ENCODE results near the gene PIGN.
A peak's percentile ranks its signal among the peaks of the same experiment; 100 is the strongest.

Gene PIGN, protein sequence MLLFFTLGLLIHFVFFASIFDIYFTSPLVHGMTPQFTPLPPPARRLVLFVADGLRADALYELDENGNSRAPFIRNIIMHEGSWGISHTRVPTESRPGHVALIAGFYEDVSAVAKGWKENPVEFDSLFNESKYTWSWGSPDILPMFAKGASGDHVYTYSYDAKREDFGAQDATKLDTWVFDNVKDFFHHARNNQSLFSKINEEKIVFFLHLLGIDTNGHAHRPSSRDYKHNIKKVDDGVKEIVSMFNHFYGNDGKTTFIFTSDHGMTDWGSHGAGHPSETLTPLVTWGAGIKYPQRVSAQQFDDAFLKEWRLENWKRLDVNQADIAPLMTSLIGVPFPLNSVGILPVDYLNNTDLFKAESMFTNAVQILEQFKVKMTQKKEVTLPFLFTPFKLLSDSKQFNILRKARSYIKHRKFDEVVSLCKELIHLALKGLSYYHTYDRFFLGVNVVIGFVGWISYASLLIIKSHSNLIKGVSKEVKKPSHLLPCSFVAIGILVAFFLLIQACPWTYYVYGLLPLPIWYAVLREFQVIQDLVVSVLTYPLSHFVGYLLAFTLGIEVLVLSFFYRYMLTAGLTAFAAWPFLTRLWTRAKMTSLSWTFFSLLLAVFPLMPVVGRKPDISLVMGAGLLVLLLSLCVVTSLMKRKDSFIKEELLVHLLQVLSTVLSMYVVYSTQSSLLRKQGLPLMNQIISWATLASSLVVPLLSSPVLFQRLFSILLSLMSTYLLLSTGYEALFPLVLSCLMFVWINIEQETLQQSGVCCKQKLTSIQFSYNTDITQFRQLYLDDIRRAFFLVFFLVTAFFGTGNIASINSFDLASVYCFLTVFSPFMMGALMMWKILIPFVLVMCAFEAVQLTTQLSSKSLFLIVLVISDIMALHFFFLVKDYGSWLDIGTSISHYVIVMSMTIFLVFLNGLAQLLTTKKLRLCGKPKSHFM

DNA sequence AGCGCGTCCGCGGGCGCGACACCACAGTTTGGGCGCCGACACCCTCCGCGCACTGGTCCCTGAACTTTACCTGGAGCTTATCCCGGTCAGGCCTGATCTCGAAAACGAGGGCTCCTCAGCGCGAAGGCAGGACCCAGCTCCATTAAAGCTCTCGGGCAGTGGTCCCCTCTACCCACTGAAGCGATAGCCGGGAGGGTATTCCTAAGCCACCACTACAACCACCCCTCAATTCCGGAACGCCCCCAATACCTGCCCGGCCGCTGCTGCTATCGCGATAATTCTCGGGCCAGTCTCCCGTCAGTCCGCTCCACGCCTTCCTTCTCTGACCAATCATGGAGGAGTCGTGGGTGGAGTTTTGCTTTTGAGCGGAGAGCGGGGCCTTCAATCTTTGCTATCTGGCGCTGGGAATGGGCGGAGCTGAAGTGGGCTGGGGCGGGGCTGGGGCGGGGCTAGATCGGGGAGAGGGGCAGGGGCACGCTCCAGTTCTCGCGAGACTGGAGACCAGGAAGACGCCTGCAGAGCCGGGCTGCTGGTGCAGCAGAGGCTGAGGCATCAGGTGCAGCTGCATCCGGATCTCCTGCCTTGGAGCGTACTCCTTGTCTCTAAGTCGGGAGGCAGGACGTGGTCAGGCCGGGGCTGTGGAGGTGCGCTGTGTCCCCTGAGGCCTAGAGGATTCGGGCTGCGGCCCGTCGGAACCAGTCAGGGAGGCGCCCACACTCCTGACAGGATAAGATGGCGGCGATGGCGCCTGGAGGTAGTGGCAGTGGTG, at the start of gene PIGN, which contains the start of gene RELCH:
Gene PIGN, minus strand, starts transcription at position 283 of the 769 bp plus-strand sequence. CDS start 25,703 bp downstream, outside the sequence.
Gene RELCH, plus strand, starts transcription at position 482 of the 769 bp plus-strand sequence. Its CDS starts 251 bp downstream, at position 733.
- peak within 1 kb of the TSS; percentile 93 for H3K9ac ChIP-seq (ENCODE audit: low read depth, low read length)
- peak within 1 kb of the TSS; percentile 100 for H3K4me3 ChIP-seq (ENCODE audit: low read depth, low read length)
- no peaks in the 10 kb centered on the region for H3K36me3 ChIP-seq (ENCODE audit: control insufficient read depth, insufficient read depth, low read length)
- peak within 1 kb of the TSS; percentile 94 for H3K27ac ChIP-seq (ENCODE audit: low read depth, low read length)
- no peaks in the 10 kb centered on the region for H3K9me3 ChIP-seq (ENCODE audit: control insufficient read depth, insufficient read depth, low read length)
- peaks cover 11% of the 10 kb centered on the region; the same call in 1 of the 2 replicates for H3K4me1 ChIP-seq (ENCODE audit: control insufficient read depth, insufficient read depth, low read length)
- no peaks in the 10 kb centered on the region for H3K27me3 ChIP-seq (ENCODE audit: control insufficient read depth, insufficient read depth, low read length)

DNA sequence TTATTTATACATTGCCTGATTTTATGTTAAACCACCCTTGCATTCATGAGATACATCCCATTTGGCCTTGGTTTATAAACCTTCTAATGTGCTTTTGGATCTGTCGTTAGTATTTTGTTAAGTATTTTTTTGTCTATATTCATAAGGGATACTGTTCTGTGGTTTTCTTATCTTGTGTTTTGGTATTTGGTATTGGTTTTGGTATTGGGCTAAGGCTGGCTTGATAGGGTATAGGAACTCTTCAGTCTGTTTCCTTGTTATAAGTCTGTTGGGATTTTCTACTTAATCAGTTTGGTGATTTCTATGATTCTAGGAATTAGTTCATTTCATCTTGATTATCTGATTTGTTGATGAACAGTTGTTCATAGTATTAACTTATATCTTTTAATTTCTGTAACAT, 49.4 kb upstream of the PIGN start:
- no peaks in the 10 kb centered on the region for H3K9me3 ChIP-seq (ENCODE audit: control insufficient read depth, insufficient read depth, low read length)
- H3K4me3 ChIP-seq (ENCODE audit: low read depth, low read length) = no peak overlapping the region
- H3K27ac ChIP-seq (ENCODE audit: low read depth, low read length) = no peak overlapping the region
- no peak overlapping the region for H3K9ac ChIP-seq (ENCODE audit: low read depth, low read length)
- no peaks in the 10 kb centered on the region for H3K4me1 ChIP-seq (ENCODE audit: control insufficient read depth, insufficient read depth, low read length)
- H3K27me3 ChIP-seq (ENCODE audit: control insufficient read depth, insufficient read depth, low read length) = no peaks in the 10 kb centered on the region
- H3K36me3 ChIP-seq (ENCODE audit: control insufficient read depth, insufficient read depth, low read length) = peaks cover 26% of the 10 kb centered on the region

- Histone ChIP-seq H3K9me3 (ENCODE audit: control insufficient read depth, insufficient read depth, low read length) (0 out of 2 replicates have a peak, but pooled peaks cover 5% of the 10 kb centered on the region), H3K27me3 (ENCODE audit: control insufficient read depth, insufficient read depth, low read length) (no peaks in the 10 kb centered on the region), H3K4me3 (ENCODE audit: low read depth, low read length) (no peak overlapping the region), H3K36me3 (ENCODE audit: control insufficient read depth, insufficient read depth, low read length) (peaks cover 88% of the 10 kb centered on the region), H3K27ac (ENCODE audit: low read depth, low read length) (no peak overlapping the region), H3K4me1 (ENCODE audit: control insufficient read depth, insufficient read depth, low read length) (no peaks in the 10 kb centered on the region), H3K9ac (ENCODE audit: low read depth, low read length) (no peak overlapping the region)
Observed at GRCh38 chr18:62226047-62226446, 39.2 kb upstream of the PIGN start.

- H3K36me3 ChIP-seq (ENCODE audit: control insufficient read depth, insufficient read depth, low read length) = peaks cover 73% of the 10 kb centered on the region
- no peaks in the 10 kb centered on the region for H3K4me1 ChIP-seq (ENCODE audit: control insufficient read depth, insufficient read depth, low read length)
- H3K9me3 ChIP-seq (ENCODE audit: control insufficient read depth, insufficient read depth, low read length) = 0 out of 2 replicates have a peak, but pooled peaks cover 5% of the 10 kb centered on the region
- no peaks in the 10 kb centered on the region for H3K27me3 ChIP-seq (ENCODE audit: control insufficient read depth, insufficient read depth, low read length)
- H3K27ac ChIP-seq (ENCODE audit: low read depth, low read length) = no peak overlapping the region
- no peak overlapping the region for H3K4me3 ChIP-seq (ENCODE audit: low read depth, low read length)
- no peak overlapping the region for H3K9ac ChIP-seq (ENCODE audit: low read depth, low read length)
Observed at GRCh38 chr18:62224229-62224628, 37.4 kb upstream of the PIGN start.

DNA sequence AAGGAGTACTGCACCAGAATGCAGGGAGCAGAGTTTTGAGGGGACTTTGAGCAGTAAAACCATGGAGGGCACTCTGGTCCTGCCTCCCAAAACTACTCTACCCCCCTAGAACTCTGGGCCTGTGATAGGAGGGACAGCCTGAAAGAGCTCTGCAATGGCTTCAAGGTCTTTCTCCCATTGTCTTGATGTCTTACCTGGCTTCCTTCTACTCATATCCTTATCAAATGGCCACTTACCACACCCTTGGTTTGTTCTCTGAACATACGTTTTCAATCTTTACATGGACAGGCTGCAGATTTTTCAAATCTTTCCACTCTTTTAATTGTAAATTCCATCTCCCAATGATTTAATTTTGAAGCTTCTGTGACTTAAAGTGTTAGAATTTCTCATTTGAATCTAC, 27.9 kb upstream of the PIGN start:
- H3K36me3 ChIP-seq (ENCODE audit: control insufficient read depth, insufficient read depth, low read length) = peaks cover 23% of the 10 kb centered on the region
- no peak overlapping the region for H3K27ac ChIP-seq (ENCODE audit: low read depth, low read length)
- H3K9me3 ChIP-seq (ENCODE audit: control insufficient read depth, insufficient read depth, low read length) = no peaks in the 10 kb centered on the region
- H3K4me1 ChIP-seq (ENCODE audit: control insufficient read depth, insufficient read depth, low read length) = no peaks in the 10 kb centered on the region
- no peak overlapping the region for H3K9ac ChIP-seq (ENCODE audit: low read depth, low read length)
- H3K27me3 ChIP-seq (ENCODE audit: control insufficient read depth, insufficient read depth, low read length) = no peaks in the 10 kb centered on the region
- H3K4me3 ChIP-seq (ENCODE audit: low read depth, low read length) = no peak overlapping the region

- Histone ChIP-seq H3K27me3 (ENCODE audit: control insufficient read depth, insufficient read depth, low read length) (no peaks in the 10 kb centered on the region), H3K9me3 (ENCODE audit: control insufficient read depth, insufficient read depth, low read length) (no peaks in the 10 kb centered on the region), H3K4me3 (ENCODE audit: low read depth, low read length) (no peak overlapping the region), H3K4me1 (ENCODE audit: control insufficient read depth, insufficient read depth, low read length) (no peaks in the 10 kb centered on the region), H3K27ac (ENCODE audit: low read depth, low read length) (no peak overlapping the region), H3K9ac (ENCODE audit: low read depth, low read length) (no peak overlapping the region), H3K36me3 (ENCODE audit: control insufficient read depth, insufficient read depth, low read length) (peaks cover 23% of the 10 kb centered on the region)
Observed at GRCh38 chr18:62211325-62211828, 24.5 kb upstream of the PIGN start.

GRCh38 chr18:62210138-62210537, 23.3 kb upstream of the PIGN start:
- H3K9me3 ChIP-seq (ENCODE audit: control insufficient read depth, insufficient read depth, low read length) = no peaks in the 10 kb centered on the region
- no peak overlapping the region for H3K9ac ChIP-seq (ENCODE audit: low read depth, low read length)
- H3K36me3 ChIP-seq (ENCODE audit: control insufficient read depth, insufficient read depth, low read length) = peaks cover 23% of the 10 kb centered on the region

GRCh38 chr18:62209046-62209445, 22.2 kb upstream of the PIGN start:
- Histone ChIP-seq H3K4me3 (ENCODE audit: low read depth, low read length) (no peak overlapping the region), H3K27ac (ENCODE audit: low read depth, low read length) (no peak overlapping the region), H3K9ac (ENCODE audit: low read depth, low read length) (no peak overlapping the region), H3K9me3 (ENCODE audit: control insufficient read depth, insufficient read depth, low read length) (no peaks in the 10 kb centered on the region), H3K4me1 (ENCODE audit: control insufficient read depth, insufficient read depth, low read length) (no peaks in the 10 kb centered on the region), H3K36me3 (ENCODE audit: control insufficient read depth, insufficient read depth, low read length) (peaks cover 13% of the 10 kb centered on the region), H3K27me3 (ENCODE audit: control insufficient read depth, insufficient read depth, low read length) (no peaks in the 10 kb centered on the region)

More at GRCh38 chr18:62210138-62210537, 23.3 kb upstream of the PIGN start:
- Histone ChIP-seq H3K27me3 (ENCODE audit: control insufficient read depth, insufficient read depth, low read length) (no peaks in the 10 kb centered on the region), H3K4me1 (ENCODE audit: control insufficient read depth, insufficient read depth, low read length) (no peaks in the 10 kb centered on the region), H3K27ac (ENCODE audit: low read depth, low read length) (no peak overlapping the region), H3K4me3 (ENCODE audit: low read depth, low read length) (no peak overlapping the region)

GRCh38 chr18:62206593-62206992, 19.7 kb upstream of the PIGN start:
- no peaks in the 10 kb centered on the region for H3K36me3 ChIP-seq (ENCODE audit: control insufficient read depth, insufficient read depth, low read length)
- H3K4me1 ChIP-seq (ENCODE audit: control insufficient read depth, insufficient read depth, low read length) = no peaks in the 10 kb centered on the region
- no peaks in the 10 kb centered on the region for H3K9me3 ChIP-seq (ENCODE audit: control insufficient read depth, insufficient read depth, low read length)
- H3K4me3 ChIP-seq (ENCODE audit: low read depth, low read length) = no peak overlapping the region
- H3K9ac ChIP-seq (ENCODE audit: low read depth, low read length) = no peak overlapping the region
- H3K27me3 ChIP-seq (ENCODE audit: control insufficient read depth, insufficient read depth, low read length) = no peaks in the 10 kb centered on the region
- H3K27ac ChIP-seq (ENCODE audit: low read depth, low read length) = no peak overlapping the region

DNA sequence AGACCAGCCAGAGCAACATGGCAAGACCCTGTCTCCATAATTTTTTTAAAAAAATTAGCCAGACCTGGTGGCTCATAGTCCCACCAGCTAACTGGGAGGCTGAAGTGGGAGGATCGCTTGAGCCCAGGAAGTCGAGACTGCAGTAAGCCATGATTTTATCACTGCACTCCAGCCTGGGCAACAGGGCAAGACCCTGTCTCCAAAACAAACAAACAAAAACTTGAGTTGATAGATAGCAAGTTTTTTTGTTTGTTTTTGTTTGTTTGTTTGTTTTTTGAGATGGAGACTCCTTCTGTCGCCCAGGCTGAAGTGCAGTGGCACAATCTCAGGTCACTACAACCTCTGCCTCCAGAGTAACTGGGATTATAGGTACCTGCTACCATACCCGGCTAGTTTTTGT, 19.0 kb upstream of the PIGN start:
- Histone ChIP-seq H3K27ac (ENCODE audit: low read depth, low read length) (no peak overlapping the region), H3K4me1 (ENCODE audit: control insufficient read depth, insufficient read depth, low read length) (no peaks in the 10 kb centered on the region), H3K9me3 (ENCODE audit: control insufficient read depth, insufficient read depth, low read length) (no peaks in the 10 kb centered on the region), H3K27me3 (ENCODE audit: control insufficient read depth, insufficient read depth, low read length) (no peaks in the 10 kb centered on the region), H3K4me3 (ENCODE audit: low read depth, low read length) (no peak overlapping the region), H3K36me3 (ENCODE audit: control insufficient read depth, insufficient read depth, low read length) (no peaks in the 10 kb centered on the region), H3K9ac (ENCODE audit: low read depth, low read length) (no peak overlapping the region)

Data from HUES48 (cell line).